ENCODE data around the gene SPSB2.

The SPSB2 gene

GRCh38 chr12:6891646-6892001 is 18.5 kb upstream of the SPSB2 start (continued):
- TF ChIP-seq ZNF239 (tag by site-specific recombination; IDR thresholded peaks at IDR 0.05) (no peak), ZNF843 (tag by site-specific recombination; IDR thresholded peaks at IDR 0.05) (no peak), PRDM10 (tag by site-specific recombination; IDR thresholded peaks at IDR 0.05) (no peak), MZF1 (tag by site-specific recombination; IDR thresholded peaks at IDR 0.05; ENCODE audit: borderline replicate concordance) (no peak)

- POLR2A ChIA-PET: interaction anchor here (0.6 to 2.8 kb wide), 21 partner anchors 9 to 281 kb away, joined by 3 to 56 read pairs (median 6); partner anchors contain the start of genes C12orf57, CDCA3, ENO2 and LRRC23
- H3K27ac ChIP-seq (ENCODE audit: extremely low read depth, low read depth, low read length): peak overlapping the region; percentile 78
- no peaks in the 10 kb centered on the region for H3K4me1 ChIP-seq (ENCODE audit: control insufficient read depth, insufficient read depth, low read length)
- peak overlapping the region; percentile 30 for H3K4me3 ChIP-seq (ENCODE audit: low read depth, low read length)
- CTCF ChIA-PET: interaction anchor here (0.6 to 2.4 kb wide), 23 partner anchors 10 to 202 kb away, joined by 3 to 35 read pairs (median 5); partner anchors contain the start of genes C12orf57, RNU7-1, SPSB2 and TPI1
- no peaks in the 10 kb centered on the region for H3K36me3 ChIP-seq (ENCODE audit: control insufficient read depth in 2 of 2, insufficient read depth in 1 of 2, low read length in 2 of 2)
- H3K9me3 ChIP-seq (ENCODE audit: control insufficient read depth, insufficient read depth, low read depth, low read length): no peaks in the 10 kb centered on the region
- TF ChIP-seq ZNF664 (tag by site-specific recombination; IDR thresholded peaks at IDR 0.05) (no peak), IKZF3 (tag by site-specific recombination; IDR thresholded peaks at IDR 0.05) (peak; percentile 58; the same call in 1 of the 2 replicates), ZNF132 (tag by site-specific recombination; IDR thresholded peaks at IDR 0.05; ENCODE audit: borderline replicate concordance) (0 out of 2 replicates have a peak, but pooled peaks have one; percentile 20), KLF8 (tag by site-specific recombination; IDR thresholded peaks at IDR 0.05) (peak; percentile 85), ZBTB17 (tag by site-specific recombination; IDR thresholded peaks at IDR 0.05) (peak; percentile 76), GLIS2 (tag by site-specific recombination; IDR thresholded peaks at IDR 0.05) (peak; percentile 24; the same call in 1 of the 2 replicates), INSM2 (tag by site-specific recombination; IDR thresholded peaks at IDR 0.05) (0 out of 2 replicates have a peak, but pooled peaks have one; percentile 38), ZNF146 (tag by site-specific recombination; IDR thresholded peaks at IDR 0.05) (no peak), ZNF76 (tag by site-specific recombination; IDR thresholded peaks at IDR 0.05; ENCODE audit: borderline replicate concordance, low read depth) (peak; percentile 58; the same call in 1 of the 2 replicates), WT1 (tag by site-specific recombination; IDR thresholded peaks at IDR 0.05) (peak; percentile 19; the same call in 1 of the 2 replicates), ZFHX2 (tag by site-specific recombination; conservative IDR thresholded peaks at IDR 0.05) (peak; percentile 96), ZNF488 (tag by site-specific recombination; IDR thresholded peaks at IDR 0.05) (no peak), HOXA7 (CRISPR knock-in tag; IDR thresholded peaks at IDR 0.05; ENCODE audit: borderline replicate concordance) (no peak), EGR2 (tag by site-specific recombination; IDR thresholded peaks at IDR 0.05; ENCODE audit: low read depth) (peak; percentile 91), SP3 (tag by site-specific recombination; IDR thresholded peaks at IDR 0.05) (peak; percentile 90), ZNF600 (tag by site-specific recombination; IDR thresholded peaks at IDR 0.05) (0 out of 2 replicates have a peak, but pooled peaks have one; percentile 62), KLF7 (tag by site-specific recombination; IDR thresholded peaks at IDR 0.05; ENCODE audit: borderline replicate concordance) (peak; percentile 78; the same call in 1 of the 2 replicates), ZNF354C (tag by site-specific recombination; IDR thresholded peaks at IDR 0.05; ENCODE audit: borderline replicate concordance, low read depth) (no peak), ZBTB26 (tag by site-specific recombination; optimal IDR thresholded peaks at IDR 0.05) (peak; percentile 86), ZNF654 (tag by site-specific recombination; IDR thresholded peaks at IDR 0.05; ENCODE audit: low read depth) (peak; percentile 9; the same call in 1 of the 2 replicates), ZNF341 (tag by site-specific recombination; IDR thresholded peaks at IDR 0.05; ENCODE audit: low read depth) (peak; percentile 62), ZBTB8A (tag by site-specific recombination; IDR thresholded peaks at IDR 0.05) (peak; percentile 95), ZXDB (tag by site-specific recombination; IDR thresholded peaks at IDR 0.05) (peak; percentile 38; the same call in 1 of the 2 replicates)
These were observed 17.9 kb upstream of the SPSB2 start for GRCh38 chr12:6890789-6891645.
